HS-27A (cell line): Measurements from ENCODE around the gene ALDH1A2.
"Not testable (repeated sequence)": the region's sequence is repeated elsewhere in the genome, so short reads cannot be mapped to it uniquely, and the experiment has no call there.

ENCODE experiments used
- DNase-seq: peaks from one replicate; pipeline ENCODE4 v3.0.0-alpha.2; 2012; ENCODE audit warnings: low read depth, missing footprints

The ALDH1A2 gene

DNA sequence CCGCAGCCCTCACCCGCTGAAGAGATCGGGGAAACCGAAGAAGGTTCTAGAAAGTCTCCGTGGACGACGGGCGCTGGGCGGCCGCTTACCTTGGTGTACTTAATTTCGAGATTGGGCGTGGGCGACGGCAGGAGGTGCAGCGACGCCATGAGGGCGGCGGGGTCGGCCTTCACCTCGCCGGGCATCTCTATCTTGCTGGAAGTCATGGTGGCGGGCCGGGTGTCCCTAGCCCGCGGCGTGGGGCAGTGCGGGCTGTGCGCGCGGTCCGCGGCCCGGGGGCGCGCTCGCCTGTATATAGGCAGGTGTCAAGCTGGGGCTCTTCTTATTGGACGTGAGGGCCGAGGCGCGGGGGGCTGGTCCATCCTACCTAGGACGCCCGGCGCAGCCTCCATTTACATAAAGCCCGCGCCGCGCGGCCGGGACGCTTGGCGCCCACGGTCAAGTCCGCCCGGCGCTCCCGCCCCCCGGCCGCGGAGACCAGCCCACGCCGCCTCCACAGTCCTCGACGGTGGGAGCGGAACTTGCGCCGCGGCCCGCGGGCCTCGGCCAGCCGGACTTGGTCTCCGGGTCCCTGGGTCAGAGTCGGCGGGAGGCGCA lies at the start of gene ALDH1A2:
TSS of gene ALDH1A2 (minus strand) at position 267 of the 597 bp plus-strand sequence. CDS start at position 206, 61 bp downstream.
- no peak for DNase-seq

DNA sequence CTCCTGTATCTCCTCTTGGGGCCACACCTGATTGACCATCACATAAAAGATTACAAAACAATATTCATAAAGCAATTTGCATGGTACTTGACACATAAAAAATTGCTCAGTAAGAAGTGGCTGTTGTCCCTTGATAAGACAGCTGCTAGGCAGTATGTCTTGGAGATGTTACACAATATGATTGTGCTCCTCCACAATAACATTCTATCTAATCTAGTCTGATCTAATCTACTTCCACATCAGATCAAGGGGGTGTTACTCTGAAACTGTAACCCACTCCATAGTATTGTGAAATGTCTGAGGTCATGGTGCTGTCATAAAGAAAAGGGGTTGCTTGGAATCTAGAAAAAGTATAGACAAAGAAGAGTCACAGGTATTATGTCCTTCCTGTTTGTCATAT lies 49.3 kb upstream of the ALDH1A2 start:
- DNase-seq: no peak

DNA sequence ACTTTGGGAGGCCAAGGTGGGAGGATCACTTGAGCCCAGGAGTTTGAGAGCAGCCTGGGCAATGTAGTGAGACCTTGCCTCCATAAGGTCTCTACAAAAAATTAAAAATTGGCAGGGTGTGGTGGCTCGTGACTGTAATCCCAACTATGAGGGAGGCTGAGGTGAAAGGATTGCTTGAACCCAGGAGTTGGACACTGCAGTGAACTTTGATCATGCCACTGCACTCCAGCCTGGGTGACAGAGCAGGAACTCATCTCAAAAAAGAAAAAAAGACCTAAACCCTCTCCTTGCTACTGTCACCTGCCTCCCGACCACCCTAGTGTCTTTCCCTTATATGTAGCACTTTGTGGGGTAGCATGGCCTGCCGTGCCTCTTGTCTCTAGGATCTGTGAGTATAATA lies 48.9 kb upstream of the ALDH1A2 start:
- DNase-seq: no peak

DNA sequence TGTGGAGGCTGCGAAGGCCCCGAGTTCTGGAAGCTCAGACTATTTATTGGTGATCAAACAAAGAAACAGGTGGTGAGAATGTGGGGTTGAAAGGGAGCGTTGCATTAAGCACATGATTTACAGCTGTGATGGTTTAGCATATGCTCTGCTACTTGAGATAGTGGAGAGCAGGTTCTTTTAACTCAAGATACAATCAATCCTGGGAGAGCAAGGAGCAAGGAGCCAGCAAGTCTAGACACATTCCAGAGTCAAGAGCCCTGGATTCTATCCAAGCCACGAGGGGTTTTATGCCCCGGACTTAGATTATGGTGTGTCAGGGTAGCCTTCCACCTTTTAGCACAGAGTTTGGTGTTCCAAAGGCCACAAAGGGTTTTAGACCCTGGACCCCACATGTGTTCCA lies 47.8 kb upstream of the ALDH1A2 start:
- DNase-seq: not testable (repeated sequence)

DNA sequence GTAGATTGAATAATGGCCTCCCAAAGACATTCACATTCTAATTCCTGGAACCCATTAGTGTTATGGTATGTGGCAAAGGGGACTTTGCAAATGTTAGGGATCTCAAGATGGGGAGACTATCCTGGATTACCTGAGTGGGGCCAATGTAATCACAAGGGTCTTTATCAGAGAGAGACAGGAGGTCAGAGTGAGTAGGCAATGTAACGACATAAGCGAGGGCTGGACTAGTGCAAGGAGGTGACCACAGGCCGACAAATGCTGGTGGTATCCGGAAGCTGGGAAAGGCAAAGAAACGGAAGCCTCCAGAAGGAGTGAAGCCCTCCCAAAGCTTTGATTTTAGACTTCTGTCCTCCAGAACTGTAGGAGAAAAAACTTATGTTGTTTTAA lies 46.2 kb upstream of the ALDH1A2 start:
- DNase-seq: no peak

DNA sequence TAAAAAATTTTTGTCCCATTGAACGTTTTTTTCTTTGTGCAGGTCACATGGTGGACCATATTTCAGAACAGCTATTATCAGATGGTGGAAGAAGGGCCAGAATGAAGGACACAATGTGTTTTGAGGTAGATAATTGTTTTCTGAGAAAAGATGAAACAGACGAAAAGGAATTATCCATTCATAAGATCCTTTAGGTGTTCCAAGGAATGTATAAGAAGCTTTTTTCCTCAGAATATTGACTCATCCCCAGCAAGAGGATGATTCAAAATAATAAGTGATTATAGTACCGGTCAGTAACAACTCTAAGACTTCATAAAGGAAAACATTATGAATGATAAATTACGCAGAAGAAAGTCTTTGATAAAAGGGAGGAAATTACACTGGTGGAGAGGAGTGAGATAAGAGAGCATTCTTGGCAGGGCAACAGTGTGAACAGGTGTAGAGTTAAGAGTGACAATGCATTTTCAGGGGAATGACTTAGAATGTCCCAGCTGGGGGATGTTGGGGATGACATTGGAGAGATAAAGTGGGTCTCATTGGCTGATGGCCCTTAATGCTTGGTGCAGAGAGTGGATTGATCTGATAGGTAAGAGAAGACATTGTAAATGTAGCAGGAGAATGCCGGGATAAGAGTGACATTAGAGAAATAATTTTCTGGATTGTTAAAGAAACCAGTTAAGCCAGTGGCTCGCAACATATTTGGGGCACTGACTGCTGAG lies 45.6 kb upstream of the ALDH1A2 start:
- DNase-seq: no peak

DNA sequence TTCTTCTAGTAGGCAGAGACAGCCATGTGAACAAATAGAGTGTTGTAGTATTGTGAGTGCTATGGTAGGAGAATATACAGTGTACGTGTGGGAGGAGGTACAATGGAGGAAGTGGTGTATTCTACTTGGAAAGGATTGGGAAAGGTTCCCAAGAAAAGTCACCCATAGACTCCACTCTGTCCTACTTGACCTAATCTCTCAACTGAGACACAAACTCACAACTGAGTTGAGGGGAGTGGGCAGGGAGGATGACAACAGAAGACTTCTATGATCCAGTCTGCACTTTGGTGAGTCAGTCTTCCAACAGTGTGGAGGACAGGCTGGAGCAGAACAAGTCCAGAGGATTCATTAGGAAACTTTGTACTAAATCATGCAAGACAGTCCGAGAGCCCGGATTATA lies 43.9 kb upstream of the ALDH1A2 start:
- DNase-seq: no peak

DNA sequence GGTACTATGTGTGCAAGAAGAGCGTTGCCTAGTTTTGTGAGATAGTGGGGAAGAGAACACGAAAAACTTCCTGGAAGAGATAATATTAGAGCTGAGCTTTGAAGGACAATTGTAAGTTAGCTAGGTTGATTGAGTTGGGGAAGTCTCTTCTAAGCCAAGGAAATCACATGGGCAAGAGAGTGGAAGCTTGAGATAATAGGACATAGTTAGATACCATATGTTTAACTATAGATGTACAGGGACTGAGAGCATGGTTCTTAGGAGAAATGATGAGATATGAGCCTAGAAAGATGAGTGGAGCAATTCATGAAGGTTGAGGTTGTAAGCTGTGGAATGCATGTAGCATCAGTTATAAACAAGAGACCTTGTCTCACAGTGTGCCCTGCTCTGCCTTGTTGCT lies 42.6 kb upstream of the ALDH1A2 start:
- no peak for DNase-seq

DNA sequence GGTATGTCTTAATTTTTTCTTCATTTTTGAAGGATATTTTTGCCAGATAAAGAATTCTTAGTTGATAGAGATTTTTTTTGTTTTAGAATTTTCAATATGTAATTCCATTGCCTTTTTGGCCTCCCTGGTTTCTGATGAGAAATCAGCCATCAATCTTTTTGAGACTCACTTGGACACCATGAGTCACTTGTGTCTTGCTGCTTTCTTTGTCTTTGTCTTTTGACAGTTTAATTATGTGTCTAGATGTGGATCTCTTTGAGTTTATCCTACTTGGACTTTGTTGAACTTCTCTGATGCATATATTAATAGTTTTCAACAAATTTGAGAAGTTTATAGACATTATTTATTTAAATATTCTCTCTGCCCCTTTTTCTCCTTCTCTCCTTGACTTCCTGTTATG lies 38.0 kb upstream of the ALDH1A2 start:
- DNase-seq: no peak

DNA sequence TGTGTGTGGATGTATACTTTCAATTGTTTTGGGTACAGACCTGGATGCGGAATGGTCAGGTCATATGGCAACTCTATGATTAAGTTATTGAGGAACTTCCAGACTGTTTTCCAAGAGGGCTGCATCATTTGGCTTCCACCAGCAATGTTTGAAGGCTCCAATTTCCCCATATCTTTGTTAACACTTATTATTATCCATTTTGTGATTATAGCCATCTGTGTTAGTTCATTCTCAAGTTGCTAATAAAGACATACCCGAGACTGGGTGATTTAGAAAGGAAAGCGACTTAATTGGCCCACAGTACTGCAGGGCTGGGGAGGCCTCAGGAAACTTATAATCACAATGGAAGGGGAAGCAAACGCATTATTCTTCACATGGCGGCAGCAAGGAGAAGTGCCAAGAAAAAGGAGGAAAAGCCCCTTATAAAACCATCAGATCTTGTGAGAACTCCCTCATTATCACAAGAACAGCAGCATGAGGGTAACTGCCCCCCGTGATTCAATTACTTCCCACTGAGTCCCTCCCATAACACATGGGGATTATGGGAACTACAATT lies 31.1 kb upstream of the ALDH1A2 start:
- DNase-seq: no peak

DNA sequence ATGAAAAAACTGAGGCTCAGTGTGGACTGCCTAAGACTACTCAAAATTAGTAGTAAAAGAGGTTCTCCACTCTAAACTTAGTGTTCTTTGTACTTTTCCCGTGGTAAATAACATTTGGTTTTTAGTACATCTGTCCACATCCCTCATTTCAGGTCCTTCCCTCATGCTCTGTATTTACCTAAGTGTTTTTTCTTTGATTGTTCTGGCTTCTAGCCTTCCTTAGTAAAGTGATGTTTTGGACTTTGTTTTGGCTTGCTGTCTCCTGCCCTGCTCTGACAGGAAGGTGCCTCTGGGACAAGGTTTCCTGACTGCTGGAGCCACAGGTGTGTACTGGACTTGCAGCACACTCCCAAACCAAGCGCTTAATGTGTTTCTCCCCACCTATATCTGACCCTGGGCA lies 29.9 kb upstream of the ALDH1A2 start:
- DNase-seq: no peak

DNA sequence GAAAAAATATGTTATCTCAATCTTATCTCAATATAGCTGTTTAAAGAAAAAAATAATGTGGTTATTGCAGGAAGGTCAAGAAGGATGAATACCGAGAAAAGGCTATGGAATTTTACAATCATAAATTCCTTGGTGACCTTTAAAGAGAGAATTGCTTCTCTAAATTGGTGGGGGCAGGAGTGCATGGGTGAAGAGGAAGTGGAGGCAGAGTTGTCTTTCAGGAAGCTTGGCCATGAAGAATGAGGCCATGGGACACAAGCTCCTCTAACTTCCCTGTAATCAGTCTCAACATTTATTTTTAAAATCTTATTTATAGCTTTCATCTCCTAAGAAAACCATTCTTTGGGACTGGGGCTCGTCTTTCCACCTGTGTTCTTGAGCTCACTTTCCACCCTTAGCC lies 22.4 kb upstream of the ALDH1A2 start:
- DNase-seq: no peak

DNA sequence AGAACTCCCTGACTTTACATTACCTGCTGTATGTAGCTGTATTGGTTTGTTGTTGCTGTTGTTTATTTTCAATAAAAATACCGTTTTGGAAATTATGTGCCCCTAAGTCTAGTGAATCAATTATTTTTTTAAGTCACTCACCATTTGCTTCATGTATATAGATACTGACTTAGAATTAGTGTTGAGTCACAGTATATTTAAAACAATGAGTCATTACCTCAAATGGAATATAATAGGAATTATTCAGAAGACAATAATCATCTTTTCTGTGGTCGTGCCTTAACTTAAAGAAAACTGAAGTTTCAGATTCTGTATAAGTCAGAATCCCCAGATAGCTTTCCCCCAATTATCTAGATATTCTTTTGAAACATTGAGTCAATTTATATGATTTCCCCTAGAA lies 21.0 kb upstream of the ALDH1A2 start:
- DNase-seq: no peak

DNA sequence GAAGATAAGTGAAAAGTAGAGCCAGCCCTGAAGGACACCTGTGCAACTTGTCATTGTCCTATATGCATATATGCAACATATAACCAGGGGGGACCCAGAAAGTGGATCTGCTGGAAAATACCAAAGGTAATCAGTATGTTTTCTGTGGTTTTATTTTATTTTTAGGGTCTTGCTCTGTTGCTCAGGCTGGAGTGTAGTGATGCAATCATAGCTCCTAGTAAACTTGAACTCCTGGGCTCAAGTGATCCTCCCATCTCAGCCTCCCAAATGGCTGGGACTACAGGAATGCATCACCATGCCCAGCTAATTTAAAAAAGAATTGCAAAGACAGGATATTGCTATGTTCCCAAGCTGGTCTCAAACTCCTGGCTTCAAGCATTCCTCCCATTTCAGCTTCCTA lies 18.0 kb upstream of the ALDH1A2 start:
- DNase-seq: no peak

DNA sequence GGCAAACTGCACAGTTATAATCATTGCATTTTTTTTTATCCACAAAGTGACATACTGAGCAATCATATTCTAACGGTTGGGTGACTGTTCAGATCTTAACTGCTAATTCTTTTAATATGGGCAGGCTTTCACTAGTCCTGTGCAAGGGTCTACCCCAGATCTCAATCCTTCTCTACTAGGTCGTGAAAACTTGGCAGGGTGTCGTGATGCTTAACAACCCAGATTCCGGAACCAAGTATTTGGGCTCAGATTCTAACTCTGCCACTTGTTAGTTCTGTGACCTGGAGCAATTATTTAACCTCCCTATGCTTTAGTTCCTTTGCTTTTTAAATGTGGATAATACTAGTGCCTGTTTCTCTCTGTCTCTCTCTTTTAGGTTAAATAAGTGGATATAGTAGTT lies 16.4 kb upstream of the ALDH1A2 start:
- DNase-seq: no peak

DNA sequence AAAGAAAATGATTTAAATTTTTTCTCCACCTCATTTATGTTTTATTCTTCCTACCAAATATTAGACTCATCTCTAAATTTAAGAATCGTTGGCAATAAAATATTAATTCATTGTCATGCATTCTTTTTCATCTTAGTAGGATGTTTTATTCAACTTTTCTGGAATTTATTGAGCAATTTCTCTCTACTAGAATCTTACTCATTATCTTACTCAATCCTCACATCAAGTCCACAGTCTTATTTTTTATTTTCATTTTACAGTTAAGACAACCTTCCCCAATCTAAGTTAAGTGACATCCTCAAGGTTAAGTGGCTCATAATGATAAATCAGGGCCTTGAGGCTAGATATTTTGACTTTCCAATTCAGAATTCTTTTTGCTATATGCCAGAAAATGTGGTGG lies 15.9 kb upstream of the ALDH1A2 start:
- DNase-seq: no peak

DNA sequence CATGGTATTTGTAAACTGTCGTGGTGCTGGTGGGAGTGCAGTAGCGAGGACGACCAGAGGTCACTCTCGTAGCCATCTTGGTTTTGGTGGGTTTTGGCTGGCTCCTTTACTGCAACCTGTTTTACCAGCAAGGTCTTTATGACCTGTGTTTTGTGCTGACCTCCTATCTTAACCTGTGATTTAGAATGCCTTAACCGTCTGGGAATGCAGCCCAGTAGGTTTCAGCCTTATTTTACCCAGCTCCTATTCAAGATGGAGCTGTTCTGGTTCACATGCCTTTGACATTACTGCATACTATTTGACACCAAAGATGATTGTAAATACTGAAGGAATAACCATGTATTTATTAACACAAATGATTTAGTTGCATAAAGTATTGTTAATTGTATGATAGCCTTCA lies 15.4 kb upstream of the ALDH1A2 start:
- not testable (repeated sequence) for DNase-seq

DNA sequence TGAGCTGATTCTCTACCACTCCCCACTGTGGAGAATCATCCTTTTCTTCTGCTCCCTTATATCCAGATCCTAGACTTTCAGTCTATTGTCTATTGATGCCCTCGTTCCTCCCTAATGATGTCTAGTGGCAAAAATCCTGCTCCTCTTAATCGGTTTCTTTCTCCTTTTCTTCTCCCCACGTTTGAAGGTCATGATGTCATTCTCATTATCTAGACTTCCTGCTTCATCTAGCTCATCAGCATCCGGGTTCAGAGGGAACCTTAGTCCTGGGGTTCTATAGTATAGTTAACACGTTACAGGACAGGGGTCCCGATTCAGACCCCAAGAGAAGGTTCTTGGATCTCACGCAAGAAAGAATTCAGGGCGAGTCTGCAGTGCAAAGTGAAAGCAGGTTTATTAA lies 14.9 kb upstream of the ALDH1A2 start:
- DNase-seq: no peak

DNA sequence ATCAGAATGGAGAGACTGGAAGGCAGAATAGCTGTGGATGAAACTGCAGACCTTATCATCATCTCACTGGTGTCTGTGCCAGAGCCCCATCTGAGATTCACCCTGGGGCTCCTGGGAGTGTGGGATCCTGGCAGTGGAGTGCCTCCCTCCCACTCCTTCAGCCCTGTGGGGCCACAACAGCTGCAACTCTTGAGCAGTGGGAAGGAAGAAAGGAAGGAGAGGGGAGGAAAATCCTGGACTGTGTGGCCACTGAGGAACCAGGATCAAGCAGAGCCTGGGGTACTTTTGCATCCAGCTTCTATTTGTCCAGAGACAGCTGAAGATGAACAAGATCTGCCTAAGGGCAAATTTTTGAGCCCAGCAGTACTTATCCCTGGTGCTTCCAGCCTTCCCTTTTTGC lies 13.1 kb upstream of the ALDH1A2 start:
- DNase-seq: no peak

DNA sequence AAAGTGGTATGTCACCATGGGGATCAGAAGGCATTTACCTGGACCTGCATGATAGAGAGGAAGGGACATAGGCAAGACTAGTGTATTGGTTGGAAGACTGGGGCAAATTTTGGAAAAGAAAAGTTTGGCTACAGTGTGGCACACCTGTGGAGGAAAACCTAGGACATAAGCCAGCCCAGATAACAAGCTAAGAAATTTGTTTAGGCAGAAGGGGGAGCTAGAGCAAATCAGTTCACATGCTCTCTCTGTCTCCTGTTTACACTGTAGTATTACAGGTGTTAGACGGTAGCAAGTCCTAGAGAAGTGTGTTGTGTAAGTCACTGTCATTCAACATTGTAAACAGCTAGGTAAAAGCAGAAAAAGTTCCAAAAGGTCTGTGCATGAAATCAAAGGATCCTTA lies 11.9 kb upstream of the ALDH1A2 start:
- DNase-seq: no peak

DNA sequence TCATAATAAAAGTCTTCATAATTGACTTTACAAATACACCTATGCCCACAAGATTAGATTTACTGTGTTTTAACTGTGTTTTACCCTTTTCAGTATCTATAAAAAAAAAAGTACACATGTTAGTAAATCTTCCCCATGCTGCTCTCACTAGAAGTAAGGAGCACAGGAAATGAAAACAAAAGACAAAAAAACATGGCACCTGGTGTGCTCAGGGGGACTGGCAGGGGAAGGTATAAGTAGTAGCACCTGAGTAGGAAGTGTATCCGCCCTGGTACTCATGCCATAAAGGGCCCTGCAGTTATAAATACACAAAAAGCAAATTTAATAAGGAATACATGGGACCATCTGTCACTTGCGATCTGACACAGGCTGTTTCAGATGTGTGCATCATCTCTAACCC lies 8.9 kb upstream of the ALDH1A2 start:
- no peak for DNase-seq

DNA sequence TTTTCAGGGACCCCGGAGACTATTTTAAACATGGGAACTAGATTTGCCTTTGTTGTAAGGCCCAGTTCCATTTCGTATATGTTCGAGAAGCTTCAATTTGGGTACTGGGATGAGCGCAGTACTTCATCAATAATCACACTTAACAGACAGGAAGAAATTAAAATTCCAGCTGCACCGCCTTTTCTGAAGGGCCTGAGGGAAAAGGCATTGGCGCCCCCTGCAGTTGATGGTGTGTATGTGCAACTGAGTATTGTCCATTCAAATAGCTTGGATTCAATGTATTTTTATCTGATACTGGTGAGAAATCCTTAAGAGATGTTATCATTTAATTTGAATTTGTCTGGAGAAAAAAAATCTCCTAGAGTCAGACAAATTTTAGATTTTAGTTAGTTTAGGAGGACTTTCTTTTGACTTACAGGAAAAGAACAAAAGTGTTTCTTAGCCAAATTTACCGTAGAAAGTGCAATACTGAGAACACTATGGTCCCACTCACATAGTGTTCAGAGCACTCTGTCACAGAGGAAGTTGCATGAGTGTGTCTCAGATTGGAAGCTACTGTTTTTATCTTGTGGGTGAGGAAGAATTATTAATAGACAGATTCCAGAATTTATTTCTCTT lies 5.4 kb upstream of the ALDH1A2 start:
- peak; percentile 43 for DNase-seq

DNA sequence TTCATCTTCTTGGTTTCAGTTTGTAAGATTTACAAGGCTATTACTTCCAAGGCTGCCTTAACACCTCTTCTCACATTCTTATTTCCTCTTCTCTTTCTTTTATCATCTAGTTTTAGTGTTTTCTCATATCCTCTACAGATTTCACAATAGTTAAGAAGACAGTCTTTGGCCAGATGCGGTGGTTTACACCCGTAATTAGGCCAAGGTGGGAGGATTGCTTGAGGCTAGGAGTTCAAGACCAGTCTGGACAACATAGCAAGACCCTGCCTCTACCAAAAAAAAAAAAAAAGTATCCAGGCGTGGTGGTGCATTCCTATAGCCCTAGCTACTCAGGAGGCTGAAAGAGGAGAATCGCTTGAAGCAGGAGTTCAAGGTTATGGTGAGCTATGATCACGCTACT lies 3.5 kb upstream of the ALDH1A2 start:
- no peak for DNase-seq
